ENCODE results near the gene PRDM7. TPM values are rescaled to one million over a fixed set of nuclear protein-coding genes. Genes with fewer than 3 reads are reported as not detected.
A peak's percentile ranks its signal among the peaks of the same experiment; 100 is the strongest.

Gene PRDM7
- total and polyA plus RNA-seq, 9 of the 15 experiments (the other 6 are each of a cell fraction or from before 2014, with no cell fraction given), result not detected

- TF ChIP-seq, protein P1, sequence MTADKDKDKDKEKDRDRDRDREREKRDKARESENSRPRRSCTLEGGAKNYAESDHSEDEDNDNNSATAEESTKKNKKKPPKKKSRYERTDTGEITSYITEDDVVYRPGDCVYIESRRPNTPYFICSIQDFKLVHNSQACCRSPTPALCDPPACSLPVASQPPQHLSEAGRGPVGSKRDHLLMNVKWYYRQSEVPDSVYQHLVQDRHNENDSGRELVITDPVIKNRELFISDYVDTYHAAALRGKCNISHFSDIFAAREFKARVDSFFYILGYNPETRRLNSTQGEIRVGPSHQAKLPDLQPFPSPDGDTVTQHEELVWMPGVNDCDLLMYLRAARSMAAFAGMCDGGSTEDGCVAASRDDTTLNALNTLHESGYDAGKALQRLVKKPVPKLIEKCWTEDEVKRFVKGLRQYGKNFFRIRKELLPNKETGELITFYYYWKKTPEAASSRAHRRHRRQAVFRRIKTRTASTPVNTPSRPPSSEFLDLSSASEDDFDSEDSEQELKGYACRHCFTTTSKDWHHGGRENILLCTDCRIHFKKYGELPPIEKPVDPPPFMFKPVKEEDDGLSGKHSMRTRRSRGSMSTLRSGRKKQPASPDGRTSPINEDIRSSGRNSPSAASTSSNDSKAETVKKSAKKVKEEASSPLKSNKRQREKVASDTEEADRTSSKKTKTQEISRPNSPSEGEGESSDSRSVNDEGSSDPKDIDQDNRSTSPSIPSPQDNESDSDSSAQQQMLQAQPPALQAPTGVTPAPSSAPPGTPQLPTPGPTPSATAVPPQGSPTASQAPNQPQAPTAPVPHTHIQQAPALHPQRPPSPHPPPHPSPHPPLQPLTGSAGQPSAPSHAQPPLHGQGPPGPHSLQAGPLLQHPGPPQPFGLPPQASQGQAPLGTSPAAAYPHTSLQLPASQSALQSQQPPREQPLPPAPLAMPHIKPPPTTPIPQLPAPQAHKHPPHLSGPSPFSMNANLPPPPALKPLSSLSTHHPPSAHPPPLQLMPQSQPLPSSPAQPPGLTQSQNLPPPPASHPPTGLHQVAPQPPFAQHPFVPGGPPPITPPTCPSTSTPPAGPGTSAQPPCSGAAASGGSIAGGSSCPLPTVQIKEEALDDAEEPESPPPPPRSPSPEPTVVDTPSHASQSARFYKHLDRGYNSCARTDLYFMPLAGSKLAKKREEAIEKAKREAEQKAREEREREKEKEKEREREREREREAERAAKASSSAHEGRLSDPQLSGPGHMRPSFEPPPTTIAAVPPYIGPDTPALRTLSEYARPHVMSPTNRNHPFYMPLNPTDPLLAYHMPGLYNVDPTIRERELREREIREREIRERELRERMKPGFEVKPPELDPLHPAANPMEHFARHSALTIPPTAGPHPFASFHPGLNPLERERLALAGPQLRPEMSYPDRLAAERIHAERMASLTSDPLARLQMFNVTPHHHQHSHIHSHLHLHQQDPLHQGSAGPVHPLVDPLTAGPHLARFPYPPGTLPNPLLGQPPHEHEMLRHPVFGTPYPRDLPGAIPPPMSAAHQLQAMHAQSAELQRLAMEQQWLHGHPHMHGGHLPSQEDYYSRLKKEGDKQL (CRISPR knock-in tag; IDR thresholded peaks at IDR 0.05; ENCODE audit: borderline replicate concordance), result no peak
- TF ChIP-seq L3MBTL2 (IDR thresholded peaks at IDR 0.05), result peak; percentile 99
- no peak for TF ChIP-seq PPARD (CRISPR knock-in tag; IDR thresholded peaks at IDR 0.05)
- TF ChIP-seq, protein P2, sequence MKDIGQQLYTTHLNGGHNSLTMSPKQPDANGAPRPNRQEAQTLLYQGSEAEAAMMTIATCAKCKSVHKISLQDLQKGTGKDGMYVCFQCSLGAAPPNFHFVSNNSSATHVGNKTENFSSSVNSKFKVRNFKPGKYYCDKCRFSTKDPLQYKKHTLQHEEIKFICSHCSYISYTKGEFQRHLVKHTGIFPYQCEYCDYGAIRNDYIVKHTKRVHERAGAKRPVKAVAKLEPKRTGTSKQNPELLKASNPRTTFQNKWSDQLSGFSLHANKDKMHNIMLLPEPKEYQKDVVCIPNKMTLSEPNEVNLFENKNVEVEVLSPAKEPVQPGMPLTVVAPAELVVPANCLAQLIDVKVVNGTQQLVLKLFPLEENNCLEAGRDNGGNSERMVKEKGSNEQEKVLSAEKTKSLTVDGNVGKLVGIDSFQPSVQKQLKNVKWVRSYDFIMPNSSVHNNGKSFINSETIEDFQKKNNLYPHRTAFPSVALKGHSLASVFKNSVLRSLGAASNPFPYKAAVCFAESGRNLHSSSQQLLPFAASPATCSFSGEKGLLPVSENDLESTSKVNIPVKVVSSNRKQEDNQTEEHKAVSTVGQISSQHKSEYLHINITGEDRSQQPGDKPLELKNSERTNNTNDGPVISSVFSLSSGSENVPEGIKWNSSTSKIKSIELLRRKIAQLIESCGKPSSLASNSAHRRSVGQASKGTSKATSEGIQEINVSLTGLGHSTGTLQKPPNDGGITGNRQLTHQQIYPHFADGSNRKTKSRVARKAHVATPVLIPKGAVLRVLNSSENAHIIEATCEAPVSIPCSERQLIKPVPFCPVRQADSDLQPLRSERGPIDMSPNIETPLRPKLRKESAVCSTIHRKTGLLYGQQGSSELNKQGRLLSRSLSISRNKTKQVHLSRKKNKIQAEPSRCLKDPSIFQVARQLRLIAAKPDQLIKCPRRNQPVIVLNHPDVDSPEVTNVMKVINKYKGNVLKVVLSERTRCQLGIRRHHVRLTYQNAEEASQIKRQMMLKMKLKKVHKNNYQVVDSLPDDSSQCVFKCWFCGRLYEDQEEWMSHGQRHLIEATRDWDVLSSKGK (CRISPR knock-in tag; IDR thresholded peaks at IDR 0.05), result no peak
- TF ChIP-seq ZNF830 (CRISPR knock-in tag; IDR thresholded peaks at IDR 0.05), result no peak
- no peak for TF ChIP-seq ZNF431 (CRISPR knock-in tag; IDR thresholded peaks at IDR 0.05)
- no peak for TF ChIP-seq ZNF354B (CRISPR knock-in tag; IDR thresholded peaks at IDR 0.05)
- TF ChIP-seq, protein P3, sequence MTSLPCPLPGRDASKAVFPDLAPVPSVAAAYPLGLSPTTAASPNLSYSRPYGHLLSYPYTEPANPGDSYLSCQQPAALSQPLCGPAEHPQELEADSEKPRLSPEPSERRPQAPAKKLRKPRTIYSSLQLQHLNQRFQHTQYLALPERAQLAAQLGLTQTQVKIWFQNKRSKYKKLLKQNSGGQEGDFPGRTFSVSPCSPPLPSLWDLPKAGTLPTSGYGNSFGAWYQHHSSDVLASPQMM (CRISPR knock-in tag; IDR thresholded peaks at IDR 0.05), result no peak
- TF ChIP-seq TRIM28 (IDR thresholded peaks at IDR 0.05), result no peak
- peak; percentile 74 for TF ChIP-seq POLR2AphosphoS5 (IDR thresholded peaks at IDR 0.05; ENCODE audit: control insufficient read depth, insufficient read depth, low read depth, low read length)
- TF ChIP-seq CSDE1 (IDR thresholded peaks at IDR 0.05), result peak in 1 of 2 experiments; percentile 71; a peak in 1 of 4 replicates
- no peak for TF ChIP-seq CHD4 (IDR thresholded peaks at IDR 0.05; ENCODE audit: insufficient read depth, insufficient replicate concordance, low read depth, low read length, poor library complexity, severe bottlenecking)
- TF ChIP-seq MAFG (tag; conservative IDR thresholded peaks at IDR 0.05), result no peak
- no peak for TF ChIP-seq NCOA6 (IDR thresholded peaks at IDR 0.05)
- TF ChIP-seq FOSL1 (tag; conservative IDR thresholded peaks at IDR 0.05), result no peak
- TF ChIP-seq SIN3B (IDR thresholded peaks at IDR 0.05; ENCODE audit: low read depth), result no peak; the same call in 1 of the 2 replicates
- TF ChIP-seq PHF8 (IDR thresholded peaks at IDR 0.05; ENCODE audit: borderline replicate concordance, low read length), result peak; percentile 72; the same call in 1 of the 2 replicates
Measured at GRCh38 chr16:90022209-90023077, 54.7 kb downstream of the PRDM7 start (continued).

Data from K562 (cell line).